ENCODE measurements around the gene POLG2. TPM values are rescaled to one million over a fixed set of nuclear protein-coding genes. Genes with fewer than 3 reads are reported as not detected.

The POLG2 gene
- total RNA-seq, 1 experiment from 2014 or later, result 42.7 TPM

GRCh38 chr17:64457156-64457555 is 39.7 kb downstream of the POLG2 start:
- no peak for ATAC-seq
- Mint-ChIP-seq H3K27ac (no peak overlapping the region), H3K36me3 (no peaks in the 10 kb centered on the region), H3K27me3 (ENCODE audit: low read depth) (no peaks in the 10 kb centered on the region), H3K9me3 (no peaks in the 10 kb centered on the region), H3K4me3 (no peak overlapping the region), H3K4me1 (no peaks in the 10 kb centered on the region)
- POLR2A ChIA-PET, result no interaction called here
- DNase-seq (ENCODE audit: low spot score), result no peak
- CTCF ChIA-PET, result no interaction called here
- TF ChIP-seq HMGA2 (CRISPR knock-in tag; IDR thresholded peaks at IDR 0.05) (no peak), ZBTB21 (CRISPR knock-in tag; IDR thresholded peaks at IDR 0.05; ENCODE audit: borderline replicate concordance) (no peak)
- TF ChIP-seq, protein P1, sequence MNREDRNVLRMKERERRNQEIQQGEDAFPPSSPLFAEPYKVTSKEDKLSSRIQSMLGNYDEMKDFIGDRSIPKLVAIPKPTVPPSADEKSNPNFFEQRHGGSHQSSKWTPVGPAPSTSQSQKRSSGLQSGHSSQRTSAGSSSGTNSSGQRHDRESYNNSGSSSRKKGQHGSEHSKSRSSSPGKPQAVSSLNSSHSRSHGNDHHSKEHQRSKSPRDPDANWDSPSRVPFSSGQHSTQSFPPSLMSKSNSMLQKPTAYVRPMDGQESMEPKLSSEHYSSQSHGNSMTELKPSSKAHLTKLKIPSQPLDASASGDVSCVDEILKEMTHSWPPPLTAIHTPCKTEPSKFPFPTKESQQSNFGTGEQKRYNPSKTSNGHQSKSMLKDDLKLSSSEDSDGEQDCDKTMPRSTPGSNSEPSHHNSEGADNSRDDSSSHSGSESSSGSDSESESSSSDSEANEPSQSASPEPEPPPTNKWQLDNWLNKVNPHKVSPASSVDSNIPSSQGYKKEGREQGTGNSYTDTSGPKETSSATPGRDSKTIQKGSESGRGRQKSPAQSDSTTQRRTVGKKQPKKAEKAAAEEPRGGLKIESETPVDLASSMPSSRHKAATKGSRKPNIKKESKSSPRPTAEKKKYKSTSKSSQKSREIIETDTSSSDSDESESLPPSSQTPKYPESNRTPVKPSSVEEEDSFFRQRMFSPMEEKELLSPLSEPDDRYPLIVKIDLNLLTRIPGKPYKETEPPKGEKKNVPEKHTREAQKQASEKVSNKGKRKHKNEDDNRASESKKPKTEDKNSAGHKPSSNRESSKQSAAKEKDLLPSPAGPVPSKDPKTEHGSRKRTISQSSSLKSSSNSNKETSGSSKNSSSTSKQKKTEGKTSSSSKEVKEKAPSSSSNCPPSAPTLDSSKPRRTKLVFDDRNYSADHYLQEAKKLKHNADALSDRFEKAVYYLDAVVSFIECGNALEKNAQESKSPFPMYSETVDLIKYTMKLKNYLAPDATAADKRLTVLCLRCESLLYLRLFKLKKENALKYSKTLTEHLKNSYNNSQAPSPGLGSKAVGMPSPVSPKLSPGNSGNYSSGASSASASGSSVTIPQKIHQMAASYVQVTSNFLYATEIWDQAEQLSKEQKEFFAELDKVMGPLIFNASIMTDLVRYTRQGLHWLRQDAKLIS (CRISPR knock-in tag; IDR thresholded peaks at IDR 0.05; ENCODE audit: borderline replicate concordance), result no peak

DNA sequence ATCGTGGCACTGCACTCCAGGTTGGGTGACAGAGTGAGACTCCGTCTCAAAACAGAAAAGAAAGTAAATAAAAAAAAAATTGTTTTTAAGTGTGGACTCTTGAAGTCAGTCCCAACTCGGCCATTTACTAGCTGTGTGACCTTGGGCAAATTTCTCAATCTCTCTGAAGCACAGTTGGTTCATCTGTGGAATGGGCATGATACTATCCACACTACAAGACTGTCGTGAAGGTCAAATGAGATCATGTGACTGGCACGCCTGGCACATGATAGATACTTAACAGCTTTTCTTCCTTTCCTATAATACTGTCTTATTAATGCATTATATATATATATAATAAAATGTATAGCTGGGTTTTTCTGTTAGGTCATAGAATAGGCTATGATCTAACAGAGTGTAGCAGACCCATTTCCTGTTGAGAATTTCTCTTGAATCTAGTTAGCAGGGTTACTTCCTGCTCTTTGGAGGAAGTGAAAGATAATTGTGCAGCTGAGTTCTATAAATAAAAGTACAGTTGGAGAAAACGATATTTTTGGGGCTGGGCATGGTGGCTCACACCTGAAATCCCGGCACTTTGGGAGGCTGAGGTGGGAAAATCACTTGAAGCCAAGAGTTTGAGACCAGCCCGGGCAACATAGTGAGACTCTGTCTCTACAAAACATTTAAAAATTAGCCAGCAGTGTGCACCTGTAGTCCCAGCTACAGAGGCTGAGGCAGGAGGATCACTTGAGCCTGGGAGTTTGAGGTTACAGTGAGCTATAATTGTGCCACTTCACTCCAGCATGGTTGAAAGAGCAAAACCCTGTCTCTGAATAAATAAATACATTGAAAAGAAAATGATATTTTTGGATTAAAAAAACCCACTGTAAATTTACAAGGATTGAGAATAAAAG is 40.6 kb downstream of the POLG2 start:
- no peaks in the 10 kb centered on the region for H3K36me3 Mint-ChIP-seq
- POLR2A ChIA-PET, result no interaction called here
- H3K27ac Mint-ChIP-seq, result no peak overlapping the region
- TF ChIP-seq, protein P2, sequence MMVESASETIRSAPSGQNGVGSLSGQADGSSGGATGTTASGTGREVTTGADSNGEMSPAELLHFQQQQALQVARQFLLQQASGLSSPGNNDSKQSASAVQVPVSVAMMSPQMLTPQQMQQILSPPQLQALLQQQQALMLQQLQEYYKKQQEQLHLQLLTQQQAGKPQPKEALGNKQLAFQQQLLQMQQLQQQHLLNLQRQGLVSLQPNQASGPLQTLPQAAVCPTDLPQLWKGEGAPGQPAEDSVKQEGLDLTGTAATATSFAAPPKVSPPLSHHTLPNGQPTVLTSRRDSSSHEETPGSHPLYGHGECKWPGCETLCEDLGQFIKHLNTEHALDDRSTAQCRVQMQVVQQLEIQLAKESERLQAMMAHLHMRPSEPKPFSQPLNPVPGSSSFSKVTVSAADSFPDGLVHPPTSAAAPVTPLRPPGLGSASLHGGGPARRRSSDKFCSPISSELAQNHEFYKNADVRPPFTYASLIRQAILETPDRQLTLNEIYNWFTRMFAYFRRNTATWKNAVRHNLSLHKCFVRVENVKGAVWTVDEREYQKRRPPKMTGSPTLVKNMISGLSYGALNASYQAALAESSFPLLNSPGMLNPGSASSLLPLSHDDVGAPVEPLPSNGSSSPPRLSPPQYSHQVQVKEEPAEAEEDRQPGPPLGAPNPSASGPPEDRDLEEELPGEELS (CRISPR knock-in tag; IDR thresholded peaks at IDR 0.05), result no peak
- TF ChIP-seq TEAD1 (CRISPR knock-in tag; IDR thresholded peaks at IDR 0.05) (no peak), RORB (CRISPR knock-in tag; IDR thresholded peaks at IDR 0.05) (no peak), IRF2 (CRISPR knock-in tag; IDR thresholded peaks at IDR 0.05; ENCODE audit: borderline replicate concordance, low read depth) (no peak), FOXJ3 (CRISPR knock-in tag; IDR thresholded peaks at IDR 0.05; ENCODE audit: borderline replicate concordance) (no peak), ZNF317 (CRISPR knock-in tag; IDR thresholded peaks at IDR 0.05; ENCODE audit: borderline replicate concordance, low read depth) (no peak), ZNF121 (CRISPR knock-in tag; IDR thresholded peaks at IDR 0.05) (no peak), ZNF416 (CRISPR knock-in tag; IDR thresholded peaks at IDR 0.05) (no peak), GRHL2 (CRISPR knock-in tag; IDR thresholded peaks at IDR 0.05; ENCODE audit: insufficient replicate concordance, severe bottlenecking) (no peak), NR2C2 (CRISPR knock-in tag; IDR thresholded peaks at IDR 0.05) (no peak)
- TF ChIP-seq, protein P3, sequence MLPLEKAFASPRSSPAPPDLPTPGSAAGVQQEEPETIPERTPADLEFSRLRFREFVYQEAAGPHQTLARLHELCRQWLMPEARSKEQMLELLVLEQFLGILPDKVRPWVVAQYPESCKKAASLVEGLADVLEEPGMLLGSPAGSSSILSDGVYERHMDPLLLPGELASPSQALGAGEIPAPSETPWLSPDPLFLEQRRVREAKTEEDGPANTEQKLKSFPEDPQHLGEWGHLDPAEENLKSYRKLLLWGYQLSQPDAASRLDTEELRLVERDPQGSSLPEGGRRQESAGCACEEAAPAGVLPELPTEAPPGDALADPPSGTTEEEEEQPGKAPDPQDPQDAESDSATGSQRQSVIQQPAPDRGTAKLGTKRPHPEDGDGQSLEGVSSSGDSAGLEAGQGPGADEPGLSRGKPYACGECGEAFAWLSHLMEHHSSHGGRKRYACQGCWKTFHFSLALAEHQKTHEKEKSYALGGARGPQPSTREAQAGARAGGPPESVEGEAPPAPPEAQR (CRISPR knock-in tag; IDR thresholded peaks at IDR 0.05), result no peak
- TF ChIP-seq, protein P4, sequence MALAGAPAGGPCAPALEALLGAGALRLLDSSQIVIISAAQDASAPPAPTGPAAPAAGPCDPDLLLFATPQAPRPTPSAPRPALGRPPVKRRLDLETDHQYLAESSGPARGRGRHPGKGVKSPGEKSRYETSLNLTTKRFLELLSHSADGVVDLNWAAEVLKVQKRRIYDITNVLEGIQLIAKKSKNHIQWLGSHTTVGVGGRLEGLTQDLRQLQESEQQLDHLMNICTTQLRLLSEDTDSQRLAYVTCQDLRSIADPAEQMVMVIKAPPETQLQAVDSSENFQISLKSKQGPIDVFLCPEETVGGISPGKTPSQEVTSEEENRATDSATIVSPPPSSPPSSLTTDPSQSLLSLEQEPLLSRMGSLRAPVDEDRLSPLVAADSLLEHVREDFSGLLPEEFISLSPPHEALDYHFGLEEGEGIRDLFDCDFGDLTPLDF (CRISPR knock-in tag; IDR thresholded peaks at IDR 0.05), result no peak
- no peaks in the 10 kb centered on the region for H3K9me3 Mint-ChIP-seq
- ATAC-seq (no peak), DNase-seq (ENCODE audit: low spot score) (no peak)
- CTCF ChIA-PET, result interaction anchor here (0.8 to 1.1 kb wide), 2 partner anchors 38 to 323 kb away, joined by 3 read pairs; no protein-coding TSS in a partner anchor
- H3K27me3 Mint-ChIP-seq (ENCODE audit: low read depth), result no peaks in the 10 kb centered on the region
- no peak overlapping the region for H3K4me3 Mint-ChIP-seq
- no peaks in the 10 kb centered on the region for H3K4me1 Mint-ChIP-seq
